HG03135 (cell line): ENCODE measurements around the gene HDAC1.
"Not testable (repeated sequence)": the region's sequence is repeated elsewhere in the genome, so short reads cannot be mapped to it uniquely, and the experiment has no call there.

ENCODE experiments used
- ATAC-seq: cut with Tn5 transposase; IDR thresholded peaks from one replicate; pipeline ENCODE4 v1.9.1; 2021; ENCODE audit warnings: mild to moderate bottlenecking, moderate library complexity; ENCODE audit not compliant: unreplicated experiment

Gene HDAC1

DNA sequence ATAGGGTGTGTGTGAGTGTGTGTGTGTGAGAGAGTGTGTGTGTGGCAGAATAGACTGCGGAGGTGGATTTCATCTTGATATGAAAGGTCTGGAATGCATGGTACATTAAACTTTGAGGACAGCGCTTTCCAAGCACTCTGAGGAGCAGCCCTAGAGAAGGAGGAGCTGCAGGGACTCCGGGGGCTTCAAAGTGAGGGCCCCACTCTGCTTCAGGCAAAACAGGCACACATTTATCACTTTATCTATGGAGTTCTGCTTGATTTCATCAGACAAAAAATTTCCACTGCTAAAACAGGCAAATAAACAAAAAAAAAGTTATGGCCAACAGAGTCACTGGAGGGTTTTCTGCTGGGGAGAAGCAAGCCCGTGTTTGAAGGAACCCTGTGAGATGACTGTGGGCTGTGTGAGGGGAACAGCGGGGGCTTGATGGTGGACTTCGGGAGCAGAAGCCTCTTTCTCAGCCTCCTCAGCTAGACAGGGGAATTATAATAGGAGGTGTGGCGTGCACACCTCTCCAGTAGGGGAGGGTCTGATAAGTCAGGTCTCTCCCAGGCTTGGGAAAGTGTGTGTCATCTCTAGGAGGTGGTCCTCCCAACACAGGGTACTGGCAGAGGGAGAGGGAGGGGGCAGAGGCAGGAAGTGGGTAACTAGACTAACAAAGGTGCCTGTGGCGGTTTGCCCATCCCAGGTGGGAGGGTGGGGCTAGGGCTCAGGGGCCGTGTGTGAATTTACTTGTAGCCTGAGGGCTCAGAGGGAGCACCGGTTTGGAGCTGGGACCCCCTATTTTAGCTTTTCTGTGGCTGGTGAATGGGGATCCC lies 18.3 kb upstream of the HDAC1 start:
- ATAC-seq: no peak

- ATAC-seq: no peak
Observed at GRCh38 chr1:32274646-32275340, 17.1 kb upstream of the HDAC1 start.

GRCh38 chr1:32275424-32275823 lies 16.5 kb upstream of the HDAC1 start:
- no peak for ATAC-seq

- ATAC-seq: no peak
Observed at GRCh38 chr1:32276032-32276782, 15.7 kb upstream of the HDAC1 start.

- not testable (repeated sequence) for ATAC-seq
Observed at GRCh38 chr1:32284777-32285176, 7.1 kb upstream of the HDAC1 start.

GRCh38 chr1:32285658-32286057 lies 6.2 kb upstream of the HDAC1 start:
- no peak for ATAC-seq

DNA sequence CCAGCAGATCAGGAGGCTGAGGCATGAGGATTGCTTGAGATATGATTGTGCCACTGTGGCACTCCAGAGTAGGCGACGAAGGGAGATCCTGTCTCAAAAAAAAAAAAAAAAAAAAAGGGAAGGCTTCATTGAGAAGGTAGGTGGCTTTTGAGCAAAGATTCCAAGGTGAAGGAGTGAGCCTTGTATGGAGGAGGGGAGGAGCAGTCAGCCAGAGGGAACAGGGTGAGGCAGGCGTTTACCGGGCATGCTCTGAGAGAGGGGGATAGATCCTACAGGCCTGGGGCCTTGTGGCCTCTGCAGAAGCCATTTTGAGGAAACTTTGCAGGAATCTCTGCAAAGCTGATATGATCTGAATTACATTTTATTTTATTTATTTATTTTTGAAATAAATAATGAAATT lies 5.1 kb upstream of the HDAC1 start:
- no peak for ATAC-seq

GRCh38 chr1:32289256-32289655 lies 2.6 kb upstream of the HDAC1 start:
- ATAC-seq: no peak

GRCh38 chr1:32291145-32291707 lies 657 bp upstream of the HDAC1 start:
- ATAC-seq: no peak

- not testable (repeated sequence) for ATAC-seq
Observed at GRCh38 chr1:32298211-32298610, 6.3 kb downstream of the HDAC1 start.

DNA sequence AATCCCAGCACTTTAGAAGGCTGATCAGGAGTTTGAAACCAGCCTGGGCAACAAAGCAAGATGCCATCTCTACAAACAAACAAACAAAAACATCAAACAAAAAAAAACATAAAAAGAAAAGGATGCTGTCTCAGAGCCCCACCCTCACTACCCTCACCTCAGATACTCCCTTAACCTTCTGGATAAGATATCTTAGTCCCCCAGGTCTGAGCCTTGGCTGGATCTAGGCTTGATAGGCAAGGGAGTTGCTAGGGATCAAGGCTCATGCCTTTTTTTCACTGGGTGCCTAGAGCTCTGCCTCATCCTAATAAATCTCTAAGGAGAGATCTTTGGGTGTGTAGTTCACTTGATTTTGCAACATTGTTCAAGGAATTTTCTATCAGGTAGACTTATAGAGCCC lies 7.4 kb downstream of the HDAC1 start:
- ATAC-seq: no peak

- no peak for ATAC-seq
Observed at GRCh38 chr1:32303358-32303757, 11.5 kb downstream of the HDAC1 start.

- no peak for ATAC-seq
Observed at GRCh38 chr1:32303997-32304622, 12.2 kb downstream of the HDAC1 start.

GRCh38 chr1:32305310-32305709 lies 13.4 kb downstream of the HDAC1 start:
- no peak for ATAC-seq

- no peak for ATAC-seq
Observed at GRCh38 chr1:32307324-32307723, 15.4 kb downstream of the HDAC1 start.

GRCh38 chr1:32309960-32310359 lies 18.1 kb downstream of the HDAC1 start:
- ATAC-seq: no peak

- ATAC-seq: no peak
Observed at GRCh38 chr1:32311709-32312393, 20.0 kb downstream of the HDAC1 start.

DNA sequence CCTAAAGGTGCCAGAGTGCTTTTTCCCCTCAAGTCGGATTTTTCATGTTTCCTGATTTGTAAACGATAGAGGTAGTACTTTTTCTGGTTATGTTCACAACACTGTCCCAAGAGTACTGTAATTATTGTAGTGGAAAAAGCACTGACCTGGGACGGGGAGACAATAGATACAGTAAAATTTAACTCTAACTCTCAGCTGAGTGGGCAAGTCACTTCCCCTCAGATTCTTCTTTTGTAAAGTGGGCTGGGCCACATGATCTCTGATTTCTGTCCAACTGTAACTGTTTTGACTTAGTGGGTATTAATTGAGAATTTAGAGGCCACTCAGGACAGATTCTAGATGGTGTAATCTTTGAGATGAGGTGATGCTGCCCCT lies 25.0 kb downstream of the HDAC1 start:
- ATAC-seq: no peak

GRCh38 chr1:32318127-32318869 lies 26.4 kb downstream of the HDAC1 start:
- ATAC-seq: no peak
